ENCODE measurements around the gene ZDHHC14. TPM values are rescaled to one million over a fixed set of nuclear protein-coding genes. Genes with fewer than 3 reads are reported as not detected.

The ZDHHC14 gene
- total RNA-seq, 1 experiment from 2014 or later: 1.7 TPM

- H3K27ac ChIP-seq (ENCODE audit: insufficient read length, low read depth, low read length): no peak overlapping the region
- H3K23ac ChIP-seq (ENCODE audit: insufficient read length, low read depth, low read length): no peak overlapping the region
- H3K9ac ChIP-seq (ENCODE audit: extremely low read depth, insufficient read length, low read length): no peak overlapping the region
- no peak overlapping the region for H2BK12ac ChIP-seq (ENCODE audit: insufficient read length, low read depth, low read length)
- no peaks in the 10 kb centered on the region for H3K23me2 ChIP-seq (ENCODE audit: insufficient read length, low read depth, low read length, poor library complexity, severe bottlenecking)
- DNase-seq: no peak
- 100% methylated on average over 1 of the region's 6 CpGs for WGBS (ENCODE audit: extremely low coverage, insufficient read length, low lambda C conversion rate)
- H4K91ac ChIP-seq (ENCODE audit: insufficient read length, low read depth, low read length): no peak overlapping the region
- no peak for TF ChIP-seq CTCF (conservative IDR thresholded peaks at IDR 0.05)
- H2BK20ac ChIP-seq (ENCODE audit: low read depth, low read length, poor library complexity, severe bottlenecking): no peak overlapping the region
- H2BK120ac ChIP-seq (ENCODE audit: low read depth, low read length, poor library complexity, severe bottlenecking): no peak overlapping the region
- no peak overlapping the region for H3K27ac Mint-ChIP-seq
- no peaks in the 10 kb centered on the region for H3K79me2 ChIP-seq (ENCODE audit: insufficient read depth, low read length)
- no peaks in the 10 kb centered on the region for H3K9me3 Mint-ChIP-seq
- peaks cover 4% of the 10 kb centered on the region; the same call in 1 of the 2 replicates for H3K4me1 ChIP-seq (ENCODE audit: insufficient read depth, low read length)
- H3K27me3 ChIP-seq (ENCODE audit: insufficient read depth, low read length): no peaks in the 10 kb centered on the region
- H3K56ac ChIP-seq (ENCODE audit: insufficient read length, low read depth, low read length): no peak overlapping the region
- H2BK15ac ChIP-seq (ENCODE audit: low read depth, low read length): no peak overlapping the region
- no peaks in the 10 kb centered on the region for H3K36me3 Mint-ChIP-seq (ENCODE audit: insufficient read depth in 1 of 3, low read depth in 3 of 3)
- no peaks in the 10 kb centered on the region for H3K9me3 ChIP-seq (ENCODE audit: control insufficient read depth, low read depth, low read length)
- no peak overlapping the region for H3K4me3 Mint-ChIP-seq
- no peak overlapping the region for H3K14ac ChIP-seq (ENCODE audit: insufficient read depth, low read length)
- H3K4me1 Mint-ChIP-seq: peaks cover 15 to 23% of the 10 kb centered on the region in 2 experiments
- no peak overlapping the region for H3K18ac ChIP-seq (ENCODE audit: insufficient read length, low read depth, low read length)
- no peak overlapping the region for H2BK5ac ChIP-seq (ENCODE audit: insufficient read length, low read length)
- H3T11ph ChIP-seq (ENCODE audit: low read length): no peak overlapping the region
- H4K5ac ChIP-seq (ENCODE audit: insufficient read length, low read depth, low read length): no peak overlapping the region
- H2AK5ac ChIP-seq (ENCODE audit: insufficient read length, low read length): no peak overlapping the region
- no peak overlapping the region for H4K8ac ChIP-seq (replicated peaks; ENCODE audit: insufficient read length, low read depth, low read length)
- no peak overlapping the region for H3K4me2 ChIP-seq (ENCODE audit: insufficient read depth, insufficient read length, low read length)
- H3K27me3 Mint-ChIP-seq (ENCODE audit: low read depth): no peaks in the 10 kb centered on the region
- no peak overlapping the region for H2AFZ ChIP-seq (ENCODE audit: low read length)
- H3K4ac ChIP-seq (ENCODE audit: low read depth, low read length): no peak overlapping the region
- no peaks in the 10 kb centered on the region for H3K79me1 ChIP-seq (ENCODE audit: insufficient read depth, low read depth, low read length, poor library complexity, severe bottlenecking)
- no peaks in the 10 kb centered on the region for H4K20me1 ChIP-seq (ENCODE audit: control insufficient read depth, insufficient read depth, insufficient read length)
Measured at GRCh38 chr6:157457787-157458186, 76.8 kb downstream of the ZDHHC14 start.

Data from H9 (cell line).